ENCODE results near the gene ACCSL.

ACCSL gene

GRCh38 chr11:44104481-44105294 lies 56.9 kb downstream of the ACCSL start:
- DNase-seq = no peak

- no peak for DNase-seq
These were observed 60.5 kb downstream of the ACCSL start for GRCh38 chr11:44108260-44108659.
